Measurements from ENCODE around the gene SERAC1.

- TF ChIP-seq CTCF (IDR thresholded peaks at IDR 0.05) (no peak), POLR2A (IDR thresholded peaks at IDR 0.05) (no peak)
Observed at GRCh38 chr6:158066136-158066781, 101.8 kb downstream of the SERAC1 start.
